GM12878 (cell line): ENCODE results near the gene IRF2BPL. TPM values are rescaled to one million over a fixed set of nuclear protein-coding genes. Genes with fewer than 3 reads are reported as not detected.

Source experiments
- BCL11A ChIP-seq: IDR thresholded peaks from 2 replicates; pipeline ENCODE4 v1.6.1; 2011; ENCODE audit warnings: low read depth, low read length
- BCLAF1 ChIP-seq: fragments of 450-650 bp; IDR thresholded peaks from 2 replicates; pipeline ENCODE4 v1.6.1; 2017; ENCODE audit warnings: antibody characterized with exemption, mild to moderate bottlenecking, moderate library complexity
- CHD4 ChIP-seq: fragments of 200-600 bp; sonication (generic); IDR thresholded peaks from 2 replicates; pipeline ENCODE4 v1.6.1; 2016; ENCODE audit warnings: mild to moderate bottlenecking
- FOXM1 ChIP-seq: IDR thresholded peaks from 2 replicates; pipeline ENCODE4 v1.6.1; 2012; ENCODE audit warnings: low read depth, mild to moderate bottlenecking, inconsistent platforms, low read length, moderate library complexity
- NR2F1 ChIP-seq: fragments of 450-650 bp; conservative IDR thresholded peaks from 2 replicates; pipeline ENCODE4 v1.6.1; 2017; ENCODE audit warnings: mild to moderate bottlenecking
- POLR2AphosphoS2 ChIP-seq: IDR thresholded peaks from 2 replicates; pipeline ENCODE4 v1.6.1; 2011; ENCODE audit warnings: low read depth, mild to moderate bottlenecking, low read length, improper control_type of control experiment, moderate library complexity
- RELA ChIP-seq: fragments of 450-650 bp; IDR thresholded peaks from 2 replicates; pipeline ENCODE4 v1.8.0; 2014; ENCODE audit warnings: borderline replicate concordance; ENCODE audit not compliant: partially characterized antibody
- SP1 ChIP-seq: IDR thresholded peaks from one replicate; pipeline ENCODE4 v1.6.1; 2011; ENCODE audit warnings: low read depth, low read length
- WRNIP1 ChIP-seq: IDR thresholded peaks from 2 replicates; pipeline ENCODE4 v1.6.1; 2011; ENCODE audit warnings: low read depth, low read length, improper control_type of control experiment, borderline replicate concordance
- ZBTB11 ChIP-seq: fragments of 450-650 bp; formaldehyde crosslinking; IDR thresholded peaks from 2 replicates; pipeline ENCODE4 v1.5.0; 2022; ENCODE audit warnings: mild to moderate bottlenecking, missing genetic modification characterization
- ZBTB4 ChIP-seq: fragments of 450-650 bp; formaldehyde crosslinking; IDR thresholded peaks from 2 replicates; pipeline ENCODE4 v1.4.0; 2022; ENCODE audit warnings: mild to moderate bottlenecking, moderate library complexity
- ZNF622 ChIP-seq: fragments of 450-650 bp; IDR thresholded peaks from 2 replicates; pipeline ENCODE4 v1.6.1; 2017; ENCODE audit warnings: mild to moderate bottlenecking, inconsistent platforms
- polyA plus RNA-seq, 11 experiments: library from polyadenylated mRNA; depleted of rRNA in 4 of 11; unstranded in 6 of 11; stranded (reverse) in 5 of 11; fragments of >200 nt; fragmentation: Nextera tagmentation in 4 of 11; fragmentation: Illumina TruSeq in 1 of 11; extraction: Ambion mirVana in 4 of 11; extraction: Trizol in 1 of 11; gene quantifications; 1 replicate in 1 of 11; 2 replicates in 10 of 11; pipeline versions ENCODE4 v1.2.1 to v1.2.3, GENCODE V29; 2011 to 2016; ENCODE audit warnings: inconsistent platforms in 2 of 11, missing spikeins in 2 of 11, low read depth in 1 of 11
- total RNA-seq, 4 experiments: library from RNA; depleted of rRNA in 3 of 4; stranded (reverse); fragments of >200 nt in 3 of 4; fragmentation: Illumina TruSeq in 1 of 4; extraction: Trizol in 1 of 4; gene quantifications; 2 replicates each; pipeline versions ENCODE4 v1.2.1 to v1.2.3, GENCODE V29; 2013 to 2021
- TF ChIP-seq, protein P1 (sequence below): fragments of 450-650 bp; IDR thresholded peaks from 2 replicates; pipeline ENCODE4 v1.6.1; 2018; ENCODE audit warnings: borderline replicate concordance, mild to moderate bottlenecking; ENCODE audit not compliant: partially characterized antibody
- TF ChIP-seq, protein P2 (sequence below): fragments of 450-650 bp; IDR thresholded peaks from 2 replicates; pipeline ENCODE4 v1.6.1; 2014; ENCODE audit warnings: mild to moderate bottlenecking

IRF2BPL gene
- total and polyA plus RNA-seq, 10 of the 15 experiments (the other 5 are each of a cell fraction or from before 2014, with no cell fraction given) = 1.2 to 34.5 (median 3.1) TPM

DNA sequence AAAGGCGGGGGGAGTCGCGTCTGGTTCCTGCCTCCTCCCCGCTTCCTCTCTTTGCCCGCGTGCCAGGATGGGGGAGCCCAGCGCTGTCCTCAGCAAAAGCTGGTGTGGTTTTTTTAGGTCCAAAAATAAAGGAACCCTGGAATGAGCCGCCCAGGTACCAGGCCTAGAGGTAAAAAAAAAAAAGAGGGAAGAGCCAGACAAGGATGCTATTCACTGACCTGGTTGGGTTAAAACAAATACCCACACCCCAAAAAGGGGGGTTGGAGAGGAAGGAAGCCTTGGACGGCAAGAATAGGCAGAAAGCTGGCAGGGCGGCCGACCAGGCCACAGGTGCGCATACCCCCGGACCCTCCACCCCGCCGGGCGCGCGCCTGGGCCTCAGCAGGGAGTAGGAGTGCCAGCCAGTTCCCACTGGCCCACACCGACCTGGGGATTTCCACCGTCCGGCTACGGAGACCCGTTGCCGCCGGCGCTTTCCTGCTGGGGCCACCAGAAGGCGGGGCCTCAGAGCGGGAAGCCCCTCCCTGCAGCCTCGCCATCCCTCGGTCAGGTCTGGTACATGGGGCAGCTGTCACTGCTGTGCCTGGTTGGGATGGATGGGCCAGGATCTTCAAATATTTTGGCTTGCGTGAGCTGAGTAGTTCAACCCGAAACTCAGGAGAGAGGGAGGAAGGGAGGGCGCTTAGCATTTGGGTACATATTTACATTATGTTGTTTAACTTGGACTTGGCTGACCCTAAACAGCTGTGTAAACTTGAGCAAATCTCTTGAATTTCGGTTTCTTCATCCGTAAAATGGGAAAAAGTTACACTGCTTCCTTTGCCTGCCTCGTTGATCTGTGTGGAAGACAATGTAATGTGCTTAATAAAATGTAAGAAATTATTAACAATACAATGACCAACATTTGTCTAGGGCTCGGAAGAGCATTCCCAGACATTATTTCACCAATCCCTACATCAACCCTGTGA is 5.4 kb upstream of the IRF2BPL start (continued):
- TF ChIP-seq CHD4 = no peak
- TF ChIP-seq, protein P1, sequence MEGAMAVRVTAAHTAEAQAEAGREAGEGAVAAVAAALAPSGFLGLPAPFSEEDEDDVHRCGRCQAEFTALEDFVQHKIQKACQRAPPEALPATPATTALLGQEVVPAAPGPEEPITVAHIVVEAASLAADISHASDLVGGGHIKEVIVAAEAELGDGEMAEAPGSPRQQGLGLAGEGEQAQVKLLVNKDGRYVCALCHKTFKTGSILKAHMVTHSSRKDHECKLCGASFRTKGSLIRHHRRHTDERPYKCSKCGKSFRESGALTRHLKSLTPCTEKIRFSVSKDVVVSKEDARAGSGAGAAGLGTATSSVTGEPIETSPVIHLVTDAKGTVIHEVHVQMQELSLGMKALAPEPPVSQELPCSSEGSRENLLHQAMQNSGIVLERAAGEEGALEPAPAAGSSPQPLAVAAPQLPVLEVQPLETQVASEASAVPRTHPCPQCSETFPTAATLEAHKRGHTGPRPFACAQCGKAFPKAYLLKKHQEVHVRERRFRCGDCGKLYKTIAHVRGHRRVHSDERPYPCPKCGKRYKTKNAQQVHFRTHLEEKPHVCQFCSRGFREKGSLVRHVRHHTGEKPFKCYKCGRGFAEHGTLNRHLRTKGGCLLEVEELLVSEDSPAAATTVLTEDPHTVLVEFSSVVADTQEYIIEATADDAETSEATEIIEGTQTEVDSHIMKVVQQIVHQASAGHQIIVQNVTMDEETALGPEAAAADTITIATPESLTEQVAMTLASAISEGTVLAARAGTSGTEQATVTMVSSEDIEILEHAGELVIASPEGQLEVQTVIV = peak; percentile 6
- TF ChIP-seq, protein P2, sequence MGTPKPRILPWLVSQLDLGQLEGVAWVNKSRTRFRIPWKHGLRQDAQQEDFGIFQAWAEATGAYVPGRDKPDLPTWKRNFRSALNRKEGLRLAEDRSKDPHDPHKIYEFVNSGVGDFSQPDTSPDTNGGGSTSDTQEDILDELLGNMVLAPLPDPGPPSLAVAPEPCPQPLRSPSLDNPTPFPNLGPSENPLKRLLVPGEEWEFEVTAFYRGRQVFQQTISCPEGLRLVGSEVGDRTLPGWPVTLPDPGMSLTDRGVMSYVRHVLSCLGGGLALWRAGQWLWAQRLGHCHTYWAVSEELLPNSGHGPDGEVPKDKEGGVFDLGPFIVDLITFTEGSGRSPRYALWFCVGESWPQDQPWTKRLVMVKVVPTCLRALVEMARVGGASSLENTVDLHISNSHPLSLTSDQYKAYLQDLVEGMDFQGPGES = no peak
- no peak for TF ChIP-seq ZBTB11 (CRISPR knock-in tag)
- no peak for TF ChIP-seq BCL11A
- TF ChIP-seq ZNF622 = no peak
- peak; percentile 99 for TF ChIP-seq RELA
- no peak for TF ChIP-seq FOXM1
- peak; percentile 48 for TF ChIP-seq SP1
- no peak for TF ChIP-seq BCLAF1
- TF ChIP-seq POLR2AphosphoS2 = 0 out of 2 replicates have a peak, but pooled peaks have one; percentile 47
- TF ChIP-seq WRNIP1 = no peak
- peak; percentile 47; the same call in 1 of the 2 replicates for TF ChIP-seq NR2F1
- TF ChIP-seq ZBTB4 (CRISPR knock-in tag) = no peak
